GM18505 (cell line): ENCODE data around the gene WFDC13.

Source experiments
- ATAC-seq: cut with Tn5 transposase; IDR thresholded peaks from one replicate; pipeline ENCODE4 v1.9.1; 2021; ENCODE audit not compliant: unreplicated experiment
- POLR2A ChIP-seq: IDR thresholded peaks from 4 replicates; pipeline ENCODE4 v1.6.1; 2011; ENCODE audit warnings: borderline replicate concordance; ENCODE audit not compliant: insufficient read depth, insufficient read length; ENCODE audit errors: extremely low read depth

WFDC13 gene

DNA sequence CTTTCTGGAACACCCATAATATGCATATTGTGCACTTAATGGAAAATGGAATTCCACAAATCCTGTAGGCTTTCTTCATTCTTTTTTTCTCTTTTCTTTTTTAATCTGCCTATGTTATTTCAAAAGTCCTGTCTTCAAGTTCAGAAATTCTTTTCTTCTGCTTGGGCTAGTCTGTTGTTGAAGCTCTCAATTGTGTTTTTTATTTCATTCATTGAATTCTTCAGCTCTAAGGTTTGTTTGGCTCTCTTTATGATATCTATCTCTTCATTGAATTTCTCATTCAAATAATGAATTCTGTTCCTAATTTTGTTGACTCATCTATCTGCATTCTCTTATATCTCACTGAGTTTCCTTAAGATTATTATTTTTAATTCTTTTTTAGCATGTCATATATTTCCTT is 30.4 kb downstream of the WFDC13 start:
- no peak for TF ChIP-seq POLR2A
- ATAC-seq, result no peak

DNA sequence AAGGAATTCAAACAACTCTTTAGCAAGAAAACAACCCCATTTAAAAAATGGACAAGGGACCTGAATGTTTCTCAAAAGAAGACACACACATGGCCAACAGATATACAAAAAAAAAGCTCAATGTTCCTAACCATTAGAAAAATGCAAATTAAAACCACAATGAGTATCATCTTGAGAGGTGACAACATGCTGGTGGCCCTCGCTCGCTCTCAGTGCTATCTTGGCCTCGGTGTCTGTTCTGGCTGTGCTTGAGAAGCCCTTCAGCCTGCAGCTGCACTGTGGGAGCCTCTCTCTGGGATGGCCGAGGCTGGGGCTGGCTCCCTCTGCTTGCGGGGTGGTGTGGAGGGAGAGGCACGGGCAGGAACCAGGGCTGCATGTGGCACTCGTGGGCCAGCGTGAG is 33.7 kb downstream of the WFDC13 start:
- no peak for TF ChIP-seq POLR2A
- no peak for ATAC-seq

DNA sequence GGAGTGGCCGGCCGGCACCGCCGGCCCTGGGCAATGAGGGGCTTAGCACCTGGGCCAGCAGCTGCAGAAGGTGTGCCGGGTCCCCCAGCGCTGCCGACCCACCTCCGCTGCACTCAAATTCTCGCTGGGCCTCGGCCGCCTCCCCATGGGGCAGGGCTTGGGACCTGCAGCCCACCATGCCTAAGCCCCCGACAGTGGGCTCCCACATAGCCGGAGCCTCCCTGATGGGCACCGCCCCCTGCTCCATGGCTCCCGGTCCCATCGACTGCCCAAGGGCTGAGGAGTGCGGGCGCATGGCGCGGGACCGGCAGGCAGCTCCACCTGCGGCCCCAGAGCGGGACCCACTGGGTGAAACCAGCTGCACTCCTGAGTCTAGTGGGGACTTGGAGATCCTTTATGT is 34.1 kb downstream of the WFDC13 start:
- no peak for TF ChIP-seq POLR2A
- ATAC-seq, result no peak

DNA sequence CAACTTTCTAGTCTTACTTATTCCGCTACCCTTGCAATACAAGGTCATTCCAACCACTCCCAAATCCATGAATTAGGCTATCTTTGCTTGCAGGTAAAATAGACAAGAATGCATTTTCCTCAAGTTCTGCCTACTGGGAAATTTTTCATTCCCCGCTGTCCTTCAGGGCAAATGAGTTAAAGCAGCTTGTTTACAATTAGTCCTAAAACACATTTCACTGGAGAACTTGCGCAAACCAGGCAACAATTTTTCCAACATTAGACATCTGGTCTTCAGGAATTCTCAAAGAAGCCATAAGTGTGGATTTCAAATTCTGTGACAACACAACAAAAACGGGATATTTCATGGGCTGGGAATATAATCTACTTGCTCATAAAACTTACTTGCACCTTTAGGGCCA is 40.8 kb downstream of the WFDC13 start:
- ATAC-seq, result no peak
- TF ChIP-seq POLR2A, result no peak

DNA sequence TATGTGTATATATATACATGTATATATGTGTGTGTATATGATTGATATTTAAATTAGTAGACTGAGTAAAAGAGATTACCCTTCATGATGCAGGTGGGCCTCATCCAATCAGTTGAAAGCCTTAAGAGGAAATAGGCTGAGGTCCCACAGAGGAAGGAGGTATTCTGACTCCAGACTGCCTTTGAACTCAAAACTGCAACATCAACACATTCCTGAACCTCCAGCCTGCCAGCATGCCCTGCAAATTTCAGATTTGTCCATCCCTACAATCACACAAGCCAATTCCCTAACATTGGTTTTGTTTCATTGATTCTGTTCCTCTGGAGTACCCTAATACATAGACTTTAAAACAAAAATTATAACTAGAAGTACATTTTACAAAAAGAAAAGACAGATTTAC is 43.2 kb downstream of the WFDC13 start:
- ATAC-seq, result no peak
- no peak for TF ChIP-seq POLR2A

DNA sequence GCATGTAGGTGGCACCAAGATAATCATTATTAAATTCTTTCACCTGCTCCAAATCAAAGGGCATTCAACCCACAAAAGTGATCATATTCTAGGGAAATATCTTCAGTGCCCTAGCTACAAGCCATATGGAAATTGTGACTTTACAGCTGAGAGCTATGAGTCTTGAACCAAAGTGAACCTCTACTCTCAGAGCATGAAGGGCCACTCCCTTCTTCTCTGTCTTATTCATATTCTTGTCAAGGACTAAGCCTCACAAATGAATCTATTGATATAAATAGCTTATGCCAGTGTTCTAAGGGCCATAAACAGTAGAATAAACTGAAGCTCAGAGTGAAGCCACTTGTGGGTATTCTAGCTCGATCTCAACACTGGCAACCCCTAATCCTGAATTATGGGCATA is 49.9 kb downstream of the WFDC13 start:
- TF ChIP-seq POLR2A, result no peak
- no peak for ATAC-seq

DNA sequence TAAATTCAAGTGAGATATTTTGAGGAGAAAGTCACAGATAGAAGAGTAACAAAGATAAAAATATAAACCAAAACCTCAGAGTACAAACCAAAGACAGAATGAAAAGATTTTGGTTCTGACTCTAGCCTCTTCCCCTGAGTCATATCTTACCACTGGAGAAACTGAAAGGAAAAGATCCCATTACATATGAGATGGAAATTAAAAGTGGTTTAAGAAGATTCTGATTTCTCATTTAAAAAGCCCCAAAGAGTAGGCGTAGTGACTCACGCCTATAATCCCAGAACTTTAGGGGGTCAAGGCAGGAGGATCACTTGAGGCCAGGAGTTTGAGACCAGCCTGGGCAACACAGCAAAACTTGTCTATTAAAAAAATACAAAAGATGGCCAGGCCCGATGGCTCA is 50.9 kb downstream of the WFDC13 start:
- TF ChIP-seq POLR2A, result no peak
- ATAC-seq, result no peak

DNA sequence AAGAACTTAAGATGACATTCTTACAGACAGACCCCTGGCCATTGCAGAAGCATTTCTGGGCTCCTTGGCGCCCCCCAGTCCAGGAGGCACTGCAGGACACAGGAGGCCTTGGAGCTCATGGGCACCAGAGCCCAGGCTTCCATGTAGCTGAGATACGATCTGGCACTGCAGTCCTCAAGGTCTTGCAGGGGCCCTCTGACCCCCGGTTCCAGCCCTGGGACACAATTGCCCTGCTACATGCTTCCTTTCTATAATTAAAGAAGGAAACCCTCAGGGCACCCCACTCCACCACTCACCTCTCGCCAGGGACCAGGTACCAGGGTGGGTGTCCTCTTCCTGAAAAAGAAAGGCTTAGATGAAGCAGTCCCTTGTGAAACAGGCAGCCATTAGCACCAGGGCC is 56.3 kb downstream of the WFDC13 start:
- TF ChIP-seq POLR2A, result no peak
- ATAC-seq, result no peak
